Activated CD4-positive, CD25-positive, alpha-beta regulatory T cell treated with anti-CD3 and anti-CD28 coated beads, Interleukin-2, amount 50 U/mL, for 24 hours (primary cell): Measurements from ENCODE around the gene ARHGAP44.

Source experiments
- ATAC-seq, 2 donors: fragments of 150-1000 bp; cut with Tn5 transposase; one replicate each; pipeline ENCODE4 v1.10.0; 2021; ENCODE audit warnings: mild to moderate bottlenecking in 1 of 2, moderate library complexity in 1 of 2

Gene ARHGAP44

GRCh38 chr17:12789481-12790248 is at the start of gene ARHGAP44:
TSS of gene ARHGAP44 (plus strand) at chr17:12789498. CDS start at chr17:12789839, 341 bp downstream.
- peak; percentile 21 to 30 for ATAC-seq

GRCh38 chr17:12739500-12739899 is 49.8 kb upstream of the ARHGAP44 start:
- no peak for ATAC-seq

GRCh38 chr17:12743046-12743445 is 46.3 kb upstream of the ARHGAP44 start:
- no peak for ATAC-seq

GRCh38 chr17:12744298-12744697 is 45.0 kb upstream of the ARHGAP44 start:
- ATAC-seq = no peak

- ATAC-seq = no peak
Observed at GRCh38 chr17:12744786-12745185, 44.5 kb upstream of the ARHGAP44 start.

GRCh38 chr17:12745486-12745885 is 43.8 kb upstream of the ARHGAP44 start:
- no peak for ATAC-seq

- ATAC-seq = no peak
Observed at GRCh38 chr17:12756786-12757185, 32.5 kb upstream of the ARHGAP44 start.

- ATAC-seq = no peak
Observed at GRCh38 chr17:12759090-12759489, 30.2 kb upstream of the ARHGAP44 start.

GRCh38 chr17:12765548-12765947 is 23.8 kb upstream of the ARHGAP44 start:
- no peak for ATAC-seq

GRCh38 chr17:12768255-12768654 is 21.0 kb upstream of the ARHGAP44 start:
- no peak for ATAC-seq

- ATAC-seq = no peak
Observed at GRCh38 chr17:12769981-12770380, 19.3 kb upstream of the ARHGAP44 start.

GRCh38 chr17:12773153-12773552 is 16.1 kb upstream of the ARHGAP44 start:
- no peak for ATAC-seq

GRCh38 chr17:12789075-12789480 is 220 bp upstream of the ARHGAP44 start:
- peak in 1 of 2 donors; percentile 30 for ATAC-seq

GRCh38 chr17:12790249-12791106 is 1.2 kb downstream of the ARHGAP44 start:
- ATAC-seq = no peak

GRCh38 chr17:12794919-12795532 is 5.7 kb downstream of the ARHGAP44 start:
- ATAC-seq = no peak

- no peak for ATAC-seq
Observed at GRCh38 chr17:12800855-12801365, 11.6 kb downstream of the ARHGAP44 start.

- ATAC-seq = no peak
Observed at GRCh38 chr17:12806630-12807029, 17.3 kb downstream of the ARHGAP44 start.

- ATAC-seq = no peak
Observed at GRCh38 chr17:12808723-12809122, 19.4 kb downstream of the ARHGAP44 start.

GRCh38 chr17:12812877-12813276 is 23.6 kb downstream of the ARHGAP44 start:
- ATAC-seq = no peak

- ATAC-seq = no peak
Observed at GRCh38 chr17:12813664-12814063, 24.4 kb downstream of the ARHGAP44 start.

- no peak for ATAC-seq
Observed at GRCh38 chr17:12814718-12815117, 25.4 kb downstream of the ARHGAP44 start.

- ATAC-seq = peak in 1 of 2 donors; percentile 33
Observed at GRCh38 chr17:12815642-12816141, 26.4 kb downstream of the ARHGAP44 start.

- ATAC-seq = no peak
Observed at GRCh38 chr17:12821376-12821940, 32.2 kb downstream of the ARHGAP44 start.
